HG02852 (cell line): ENCODE measurements around the gene TXNRD1.
"Not testable (repeated sequence)": the region's sequence is repeated elsewhere in the genome, so short reads cannot be mapped to it uniquely, and the experiment has no call there.

Experiments used
- ATAC-seq: cut with Tn5 transposase; IDR thresholded peaks from one replicate; pipeline ENCODE4 v1.9.1; 2021; ENCODE audit warnings: mild to moderate bottlenecking, moderate library complexity; ENCODE audit not compliant: unreplicated experiment

The TXNRD1 gene

DNA sequence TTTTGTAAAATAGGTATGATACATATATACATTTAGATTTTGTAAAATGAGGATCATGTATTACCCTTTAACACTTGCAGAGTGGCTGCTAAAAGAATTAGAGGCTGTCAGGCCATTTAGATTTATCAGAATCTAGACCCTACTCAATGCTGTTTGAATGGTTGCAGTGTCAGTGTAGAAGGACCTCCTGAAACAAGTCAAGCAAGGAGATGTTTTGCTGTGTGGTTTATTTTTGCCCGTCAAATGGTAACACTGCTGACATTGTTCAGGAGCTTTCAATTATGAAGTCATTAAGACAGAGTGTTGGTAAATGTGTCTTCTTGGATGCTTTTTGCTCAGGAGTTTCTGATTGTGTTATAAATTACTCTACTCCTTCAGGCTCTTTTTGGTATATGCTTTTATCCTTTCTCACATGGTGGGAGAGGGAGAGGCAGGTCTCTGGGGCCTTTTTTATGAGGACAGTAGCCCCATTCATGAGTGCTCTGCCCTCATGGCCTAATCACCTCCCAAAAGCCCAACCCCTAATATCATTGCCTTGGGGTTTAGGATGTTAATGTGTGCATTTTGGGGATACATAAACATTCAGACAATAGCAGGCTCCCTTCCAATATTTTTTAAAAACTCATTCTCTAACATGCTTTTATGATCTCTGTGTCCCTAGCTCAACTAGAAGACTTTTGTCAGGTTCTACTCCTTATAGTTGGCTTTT, 104.5 kb downstream of the TXNRD1 start:
- no peak for ATAC-seq

DNA sequence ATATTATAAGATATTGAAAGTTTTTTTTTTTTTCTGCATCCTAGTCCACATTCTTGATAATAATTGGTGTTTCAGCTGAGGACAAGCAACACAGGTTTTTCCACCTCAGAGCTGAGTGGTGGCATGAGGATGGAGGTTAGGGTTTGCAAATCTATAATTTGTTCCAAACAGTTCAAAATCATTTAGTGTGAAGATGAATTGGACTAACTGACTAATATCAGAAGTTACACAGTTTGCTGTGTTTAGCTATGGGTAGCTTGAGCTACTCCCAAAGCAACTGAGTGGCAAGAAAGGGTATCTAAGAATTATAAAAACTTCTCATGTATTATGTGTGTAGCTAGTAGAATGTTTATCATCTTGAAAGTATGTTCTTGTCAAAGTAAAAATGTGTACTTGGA, 105.0 kb downstream of the TXNRD1 start:
- ATAC-seq, result no peak

DNA sequence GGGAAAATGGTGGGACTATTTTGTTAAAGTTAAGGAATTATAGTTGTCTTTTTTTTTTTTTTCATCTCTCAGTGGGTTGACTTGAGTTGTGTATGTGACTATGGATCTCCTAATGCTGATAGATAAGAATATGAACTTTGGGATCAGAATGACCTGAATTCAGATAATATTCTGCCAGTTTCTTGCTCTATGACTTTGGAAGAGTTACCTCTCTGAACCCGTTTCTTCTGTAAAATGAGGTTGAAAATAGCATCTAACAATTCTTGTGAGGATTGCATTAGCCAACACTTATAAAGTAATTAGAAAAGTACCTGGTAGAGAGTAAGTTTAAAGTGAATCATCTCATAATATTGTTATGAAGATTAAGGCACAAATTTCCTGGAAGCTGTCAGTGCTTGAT, 106.4 kb downstream of the TXNRD1 start:
- no peak for ATAC-seq

DNA sequence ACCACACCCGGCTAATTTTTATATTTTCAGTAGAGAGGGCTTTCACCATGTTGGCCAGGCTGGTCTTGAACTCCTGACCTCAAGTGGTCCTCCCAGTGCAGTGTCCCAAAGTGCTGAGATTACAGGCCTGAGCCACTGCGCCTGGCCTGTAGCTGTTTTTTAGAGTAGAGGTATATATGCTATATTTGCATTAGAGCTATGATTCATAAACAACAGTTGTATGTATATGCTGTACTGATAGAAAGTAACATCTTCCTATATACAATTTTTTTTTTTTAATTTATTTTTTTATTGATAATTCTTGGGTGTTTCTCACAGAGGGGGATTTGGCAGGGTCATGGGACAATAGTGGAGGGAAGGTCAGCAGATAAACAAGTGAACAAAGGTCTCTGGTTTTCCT, 107.0 kb downstream of the TXNRD1 start:
- not testable (repeated sequence) for ATAC-seq

DNA sequence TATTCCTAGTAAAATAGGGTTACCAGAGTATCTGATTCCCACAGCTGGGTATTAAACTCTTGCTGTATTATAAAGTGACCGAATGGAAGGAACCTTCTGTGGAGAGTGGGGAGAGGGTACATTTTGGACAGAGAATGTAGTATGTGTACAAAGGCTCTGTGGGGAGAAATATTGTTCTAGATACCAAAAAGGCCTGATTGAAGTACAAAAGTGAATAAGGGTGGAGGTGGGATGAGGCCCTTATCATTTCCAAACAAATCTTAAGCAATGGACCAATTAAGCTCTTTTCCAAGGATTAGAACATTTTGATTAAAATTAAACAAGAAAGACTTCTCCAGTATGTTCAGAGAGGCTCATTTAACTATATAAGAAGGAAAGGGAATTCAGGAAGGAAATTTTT, 108.3 kb downstream of the TXNRD1 start:
- no peak for ATAC-seq

DNA sequence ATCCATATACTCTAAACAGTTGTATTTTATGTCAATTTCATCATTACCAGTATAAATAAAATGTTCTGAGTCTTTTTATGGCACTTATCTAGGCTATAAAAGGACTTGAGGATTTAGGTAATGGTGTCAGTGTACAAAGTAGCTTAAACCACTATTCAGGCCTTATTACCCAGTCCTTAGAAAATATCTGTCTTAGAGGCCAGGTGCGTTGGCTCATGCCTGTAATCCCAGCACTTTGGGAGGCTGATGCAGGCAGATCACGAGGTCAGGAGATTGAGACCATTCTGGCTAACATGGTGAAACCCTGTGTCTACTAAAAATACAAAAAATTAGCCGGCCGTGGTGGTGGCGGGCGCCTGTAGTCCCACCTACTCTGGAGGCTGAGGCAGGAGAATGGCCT, 112.7 kb downstream of the TXNRD1 start:
- ATAC-seq, result not testable (repeated sequence)

DNA sequence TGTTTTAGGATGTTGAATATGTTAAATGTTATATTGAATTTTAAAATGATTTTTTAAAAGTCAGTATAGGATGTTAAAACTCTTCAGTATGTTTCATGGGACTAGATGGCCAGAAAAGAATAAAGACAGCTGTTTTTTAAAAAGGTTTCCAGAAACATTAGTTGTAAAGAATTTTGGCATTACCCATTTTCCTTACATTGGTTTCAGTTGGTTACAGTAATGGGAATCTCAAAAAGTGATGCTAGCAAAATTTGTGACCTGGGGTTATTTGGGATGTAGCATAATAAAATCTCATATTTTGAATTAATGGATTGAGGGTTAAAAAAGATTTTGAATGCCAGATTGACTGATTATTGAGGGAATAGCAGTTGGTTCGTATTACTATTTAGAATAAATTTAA, 113.2 kb downstream of the TXNRD1 start:
- ATAC-seq, result no peak

DNA sequence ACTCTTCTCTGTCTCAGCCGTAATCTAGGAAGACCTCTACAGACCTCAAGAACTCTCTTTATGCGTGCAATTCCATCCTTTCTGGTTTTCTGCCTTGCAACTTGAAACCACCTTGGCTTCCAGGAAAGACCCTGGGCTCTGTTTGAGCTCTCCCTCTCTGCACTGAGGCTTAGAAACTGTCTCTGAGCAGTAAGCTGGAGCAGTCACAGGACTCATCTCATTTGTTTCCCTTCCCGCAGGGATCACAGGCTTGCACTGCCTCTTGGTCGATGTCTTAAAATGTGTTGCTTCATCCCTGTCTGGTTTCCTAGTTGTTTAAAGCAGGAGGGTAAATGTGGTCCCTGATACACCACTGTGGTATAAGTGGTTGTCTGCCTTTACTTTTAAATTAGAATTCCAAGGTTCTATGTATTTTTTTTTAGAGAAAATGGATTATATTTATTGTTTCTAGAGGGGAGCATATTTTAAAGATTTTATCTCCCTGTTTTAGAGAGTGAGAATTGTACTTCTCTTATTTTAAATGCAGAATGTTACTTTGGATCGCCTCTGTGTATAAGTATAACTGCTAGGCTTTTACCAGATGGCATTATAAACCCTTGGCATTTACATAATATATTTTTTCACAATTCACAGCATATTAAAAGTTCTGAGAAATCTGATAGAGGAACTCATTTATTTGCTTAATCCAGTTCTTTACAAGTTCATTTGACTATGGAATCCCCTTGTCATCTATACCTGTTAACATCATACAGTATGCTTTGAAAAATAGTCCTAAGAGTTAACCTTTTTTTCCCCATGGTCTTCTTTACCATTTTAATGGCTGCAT, 114.3 kb downstream of the TXNRD1 start:
- ATAC-seq, result no peak

DNA sequence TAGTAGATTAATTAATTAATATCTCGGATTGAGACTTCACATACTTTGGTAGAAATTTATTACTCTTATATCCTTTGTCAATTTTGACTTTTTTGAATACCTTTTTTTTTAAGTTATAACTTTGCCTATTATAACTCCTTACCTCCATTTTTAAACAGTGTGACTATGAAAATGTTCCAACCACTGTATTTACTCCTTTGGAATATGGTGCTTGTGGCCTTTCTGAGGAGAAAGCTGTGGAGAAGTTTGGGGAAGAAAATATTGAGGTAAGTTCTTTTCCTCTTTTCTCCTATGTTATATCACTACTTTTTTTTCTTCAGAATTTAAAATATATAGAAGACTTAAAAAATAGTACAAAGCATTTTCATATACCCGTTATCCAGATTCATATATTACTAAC, 115.8 kb downstream of the TXNRD1 start:
- ATAC-seq, result no peak

DNA sequence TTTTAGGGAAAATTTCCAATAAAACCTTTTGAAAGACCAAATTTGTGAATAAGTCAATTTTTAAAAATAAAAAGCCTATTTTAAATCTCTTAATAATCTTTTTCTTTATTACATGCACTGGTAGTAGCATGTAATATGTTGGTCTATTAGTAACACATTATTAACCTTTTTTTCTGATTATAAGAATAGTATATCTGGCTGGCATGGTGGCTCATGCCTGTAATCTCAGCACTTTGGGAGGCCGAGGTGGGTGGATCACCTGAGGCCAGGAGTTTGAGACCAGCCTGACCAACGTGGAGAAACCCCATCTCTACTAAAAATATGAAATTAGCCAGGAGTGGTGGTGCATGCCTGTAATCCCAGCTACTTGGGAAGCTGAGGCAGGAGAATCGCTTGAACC, 116.7 kb downstream of the TXNRD1 start:
- not testable (repeated sequence) for ATAC-seq

DNA sequence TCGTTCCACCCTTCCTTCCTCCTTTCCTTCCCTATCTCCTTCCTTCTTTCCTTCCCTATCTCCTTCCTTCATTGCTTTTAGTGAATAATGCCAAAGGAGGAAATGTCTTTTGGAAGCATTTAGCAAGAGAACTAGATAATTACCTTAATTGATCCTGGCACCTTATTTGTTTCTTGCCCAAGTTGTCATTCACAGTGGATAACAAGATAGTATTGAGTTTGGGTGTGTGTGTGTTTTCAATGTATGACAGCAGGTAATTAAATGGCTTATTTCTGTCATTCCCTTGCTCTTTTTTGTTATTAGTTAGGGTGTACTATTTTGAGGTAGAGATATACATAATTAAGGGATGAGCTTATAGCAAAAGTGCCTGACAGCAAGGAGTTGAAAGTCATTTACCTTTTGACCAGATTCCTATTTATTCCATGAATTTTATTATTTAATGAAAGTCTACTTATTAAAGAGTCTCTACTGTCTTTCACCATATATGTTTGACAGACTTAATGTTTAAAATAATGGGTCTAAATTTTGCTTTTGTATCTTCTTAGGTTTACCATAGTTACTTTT, 118.2 kb downstream of the TXNRD1 start:
- ATAC-seq, result no peak

DNA sequence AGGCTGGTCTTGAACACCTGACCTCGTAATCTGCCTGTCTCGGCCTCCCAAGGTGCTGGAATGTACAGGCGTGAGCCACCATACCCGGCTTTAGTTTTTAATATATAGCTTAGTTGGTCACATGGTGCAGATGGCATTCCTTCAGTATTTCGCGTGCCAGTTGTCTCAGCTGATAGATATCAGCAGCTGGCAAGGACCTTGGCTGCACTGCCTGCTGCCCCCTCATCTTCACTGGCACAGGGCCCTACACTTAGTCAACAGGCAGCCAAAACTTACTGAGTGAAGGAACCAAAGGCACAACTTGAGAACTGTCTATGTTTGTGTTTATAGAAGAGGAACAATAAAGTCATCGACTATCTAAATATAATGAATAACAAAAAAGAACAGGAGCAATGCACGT, 119.0 kb downstream of the TXNRD1 start:
- ATAC-seq, result no peak

DNA sequence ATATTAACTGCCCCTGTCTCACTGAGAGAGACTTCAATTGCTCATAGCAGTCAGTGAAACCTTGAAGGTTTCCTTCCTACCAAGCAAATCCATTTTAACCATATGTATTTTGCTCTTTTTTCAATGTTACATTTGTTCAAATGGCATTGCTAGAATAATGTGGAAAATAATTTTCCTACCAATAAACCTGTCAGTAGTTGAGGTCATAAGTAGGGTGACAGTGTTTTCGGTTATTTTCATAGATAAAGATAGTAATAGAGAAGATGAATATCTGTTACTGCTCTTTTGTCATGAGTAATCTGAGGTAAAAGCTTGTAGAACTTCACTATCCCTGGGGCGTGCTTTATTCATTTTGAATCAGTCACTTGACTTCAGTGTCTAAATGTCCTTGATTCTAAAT, 120.5 kb downstream of the TXNRD1 start:
- ATAC-seq, result no peak

DNA sequence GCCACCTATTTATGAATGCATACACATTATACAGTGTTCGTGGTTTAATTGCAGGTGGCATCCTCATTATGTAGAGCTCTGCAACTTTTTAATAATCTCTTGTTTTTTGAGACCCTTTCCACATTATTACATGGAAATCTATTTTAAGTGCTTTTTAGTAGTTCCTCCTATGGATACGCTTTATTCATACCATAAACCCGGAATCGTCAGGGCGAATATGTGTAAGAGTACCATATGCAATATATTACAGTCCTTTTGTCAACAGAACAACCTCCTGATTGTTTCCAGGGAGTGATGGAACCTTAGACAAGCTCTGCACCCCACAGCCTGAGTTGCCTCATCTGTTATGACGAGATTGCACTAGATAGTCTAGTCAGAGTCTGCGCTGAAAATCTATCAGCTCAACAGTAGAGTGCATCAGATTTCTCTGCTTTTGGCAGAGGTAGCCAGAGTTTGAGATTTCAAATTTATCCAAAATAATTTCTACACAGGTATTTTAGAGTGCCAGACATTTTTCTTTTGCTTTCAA, 121.5 kb downstream of the TXNRD1 start:
- ATAC-seq, result no peak

DNA sequence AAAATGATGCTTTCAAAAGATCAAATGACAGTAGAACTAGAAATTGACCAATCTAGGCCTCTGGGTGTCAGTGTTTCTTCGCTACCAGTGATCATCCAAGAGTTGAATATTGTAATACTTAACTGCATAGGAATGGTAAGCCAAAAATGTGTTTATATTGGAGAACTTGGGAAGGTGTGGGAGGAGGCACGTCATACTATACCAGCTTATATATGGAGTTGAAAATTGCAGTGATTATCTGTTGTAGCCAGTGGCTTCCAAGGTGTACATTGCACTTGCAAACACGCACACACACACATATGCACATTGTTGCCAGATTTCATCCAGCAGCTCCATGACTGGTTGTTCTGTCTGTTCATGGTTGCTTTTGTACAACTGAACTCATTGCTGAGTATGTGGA, 124.1 kb downstream of the TXNRD1 start:
- no peak for ATAC-seq

DNA sequence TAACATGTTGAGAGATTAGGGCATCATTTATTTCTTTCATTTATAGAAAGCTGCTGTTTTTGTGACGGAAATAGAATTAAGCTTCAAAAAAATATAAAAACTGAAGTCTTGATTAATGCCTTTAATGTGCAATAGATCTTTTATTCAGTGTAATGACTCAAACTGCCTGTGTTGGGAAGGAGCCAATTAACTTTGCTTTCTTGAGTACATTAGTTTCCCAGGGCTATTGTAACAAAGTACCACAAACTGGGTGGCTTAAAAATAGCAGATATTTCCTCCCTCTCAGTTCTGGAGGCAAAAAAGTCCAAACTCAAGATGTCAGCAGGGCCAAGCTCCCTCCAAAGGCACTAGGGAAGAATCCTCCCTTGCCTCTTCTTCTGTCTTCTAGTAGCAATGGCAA, 124.6 kb downstream of the TXNRD1 start:
- ATAC-seq, result no peak

DNA sequence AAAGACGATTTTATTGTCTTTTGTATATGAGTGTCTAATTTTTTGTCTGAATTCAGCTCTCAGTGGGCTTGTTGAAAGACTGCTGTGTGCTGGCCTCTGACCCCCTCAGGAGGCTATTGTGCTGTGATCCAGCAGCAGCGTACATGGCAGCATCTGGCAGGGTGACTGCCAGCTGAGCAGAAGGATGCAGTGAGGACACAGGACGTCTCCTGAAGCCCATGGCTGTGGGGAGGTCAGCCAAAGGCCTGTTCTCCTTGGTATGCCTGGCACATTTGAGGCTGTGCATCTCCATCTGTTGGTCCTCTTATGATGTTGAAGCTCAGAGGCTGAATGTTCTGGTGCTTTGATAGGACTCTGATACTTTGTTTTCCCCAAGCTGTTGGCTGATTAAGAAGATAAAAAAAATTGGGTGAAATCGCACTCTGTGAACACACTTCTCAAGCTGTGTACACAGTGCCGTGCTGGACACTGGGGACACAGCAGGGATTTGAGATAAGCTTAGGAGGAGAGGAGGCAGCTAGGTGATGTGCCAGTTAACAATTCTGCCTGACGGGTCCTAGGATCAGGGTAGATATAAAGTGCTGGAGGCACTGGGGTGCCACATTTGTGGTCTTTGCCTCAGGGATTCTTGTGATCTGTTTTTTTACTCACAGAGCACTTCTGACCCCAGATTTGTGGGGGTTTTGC, 125.5 kb downstream of the TXNRD1 start:
- ATAC-seq, result no peak

DNA sequence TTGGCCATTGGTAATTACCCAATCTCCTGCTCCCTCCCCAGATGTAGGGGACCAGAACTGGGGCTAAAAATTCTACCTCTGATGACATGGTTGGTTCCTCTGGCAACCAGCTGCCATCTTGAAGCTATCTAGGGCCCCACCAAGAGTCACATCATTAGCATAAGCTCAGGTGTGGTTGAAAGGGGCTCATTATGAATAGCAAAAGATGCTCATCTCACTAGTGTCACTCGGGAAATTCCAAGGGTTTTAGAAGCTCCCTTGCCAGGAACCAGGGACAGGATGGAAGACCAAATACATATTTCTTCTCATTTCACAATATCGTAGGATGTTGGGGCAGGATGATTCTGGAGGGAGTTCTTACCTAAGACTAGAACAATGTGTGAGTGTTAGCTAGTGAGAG, 126.6 kb downstream of the TXNRD1 start:
- no peak for ATAC-seq

DNA sequence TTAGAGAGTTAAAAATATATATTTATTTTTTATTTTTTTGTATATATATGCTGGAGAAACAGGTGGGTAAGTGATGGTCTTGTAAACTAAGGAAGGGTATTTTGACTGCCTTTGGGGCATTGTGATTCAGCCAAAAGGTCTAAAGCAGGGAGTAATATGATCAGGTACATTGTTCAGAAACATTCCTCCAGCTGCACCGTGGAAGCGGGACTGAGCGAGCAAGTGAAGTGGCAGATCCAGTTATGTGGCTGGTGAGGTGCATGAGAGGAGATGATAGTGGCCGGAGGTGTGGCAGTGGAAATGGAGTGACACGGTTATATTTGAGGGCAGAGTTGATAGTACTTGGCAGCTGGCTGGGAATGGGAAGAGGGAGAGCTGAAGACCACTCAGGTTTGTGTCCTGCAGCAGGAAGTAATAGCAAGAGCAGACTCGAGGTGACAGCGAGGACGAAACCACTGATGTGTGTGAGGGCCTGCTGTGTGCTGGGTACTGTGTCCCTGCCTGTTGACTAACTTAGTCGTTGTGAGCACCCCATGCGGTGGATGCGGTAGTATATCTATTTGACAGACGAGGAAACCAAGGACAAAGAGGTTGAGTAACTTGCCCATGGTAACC, 127.2 kb downstream of the TXNRD1 start:
- ATAC-seq, result no peak

DNA sequence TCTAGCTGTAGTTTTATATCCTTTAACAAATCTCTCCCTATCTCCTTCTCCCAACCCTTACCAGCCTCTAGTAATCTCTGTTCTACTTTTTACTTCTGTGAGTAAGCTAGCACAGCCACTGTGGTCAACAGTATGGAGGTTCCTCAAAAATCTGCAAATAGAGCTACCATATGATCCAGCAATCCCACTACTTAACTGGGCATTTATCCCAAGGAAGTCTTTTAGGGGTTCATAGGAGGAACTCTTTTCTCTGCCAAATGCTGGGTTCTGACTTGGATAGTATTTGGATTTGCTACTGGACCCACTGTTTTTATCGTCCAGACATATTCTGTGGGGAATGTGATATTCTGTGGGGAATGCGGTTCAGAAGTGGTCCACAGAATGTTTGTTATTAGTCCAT, 129.1 kb downstream of the TXNRD1 start:
- no peak for ATAC-seq
